Tongue (tissue), 2 donors: ENCODE data around the gene GAS7. TPM values are rescaled to one million over a fixed set of nuclear protein-coding genes. Genes with fewer than 3 reads are reported as not detected.
"Not testable (repeated sequence)": the region's sequence is repeated elsewhere in the genome, so short reads cannot be mapped to it uniquely, and the experiment has no call there.

ENCODE experiments used
- DNase-seq: peaks from one replicate; pipeline ENCODE4 v3.0.0-alpha.2; 2015
- total RNA-seq: library from RNA; depleted of rRNA; stranded (reverse); fragments of >200 nt; gene quantifications from one replicate; pipeline ENCODE4 v1.2.3, GENCODE V29; 2014

The GAS7 gene
- total RNA-seq, 1 donor from 2014 or later: 144 TPM

- DNase-seq: no peak
Observed at GRCh38 chr17:10072086-10072485, 126.3 kb downstream of the GAS7 start.

DNA sequence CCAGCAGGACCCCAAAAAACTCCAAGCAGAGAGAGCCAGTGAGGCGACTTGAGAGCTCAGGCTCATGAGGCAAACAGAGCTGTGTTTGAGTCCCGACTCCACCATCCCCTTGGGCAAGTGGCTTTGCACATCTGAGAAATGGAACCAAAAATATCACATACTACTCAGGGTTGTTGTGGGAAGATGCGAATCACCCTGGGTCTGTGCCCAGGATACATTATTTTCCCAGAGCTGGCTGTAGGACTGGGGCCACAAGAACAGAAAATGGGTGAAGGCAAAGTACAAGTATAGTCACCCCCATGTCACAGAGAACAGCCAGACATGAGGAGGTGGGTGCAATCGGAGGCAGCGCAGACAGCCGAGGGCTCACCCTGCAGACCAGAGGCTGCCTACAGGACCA is 127.3 kb downstream of the GAS7 start:
- DNase-seq: no peak

- no peak for DNase-seq
Observed at GRCh38 chr17:10070690-10071089, 127.7 kb downstream of the GAS7 start.

DNA sequence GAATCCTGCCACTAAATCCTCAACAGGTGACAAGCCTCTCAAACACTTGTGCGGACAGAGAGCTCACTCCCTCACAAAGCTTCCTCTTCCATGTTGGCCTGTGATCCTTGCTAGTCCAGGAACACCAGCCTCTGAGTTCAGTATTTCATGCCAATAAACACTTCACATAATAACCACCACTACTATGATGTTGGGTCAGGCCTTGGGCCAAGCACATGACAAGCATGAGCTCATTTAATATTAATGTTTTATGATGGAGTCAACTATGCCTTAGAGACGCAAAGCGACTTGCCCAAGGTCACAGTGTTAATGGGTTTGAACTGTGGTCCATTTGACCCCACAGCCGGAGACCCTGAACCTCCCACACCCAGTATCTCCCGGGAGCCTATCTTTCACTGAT is 129.1 kb downstream of the GAS7 start:
- no peak for DNase-seq

DNA sequence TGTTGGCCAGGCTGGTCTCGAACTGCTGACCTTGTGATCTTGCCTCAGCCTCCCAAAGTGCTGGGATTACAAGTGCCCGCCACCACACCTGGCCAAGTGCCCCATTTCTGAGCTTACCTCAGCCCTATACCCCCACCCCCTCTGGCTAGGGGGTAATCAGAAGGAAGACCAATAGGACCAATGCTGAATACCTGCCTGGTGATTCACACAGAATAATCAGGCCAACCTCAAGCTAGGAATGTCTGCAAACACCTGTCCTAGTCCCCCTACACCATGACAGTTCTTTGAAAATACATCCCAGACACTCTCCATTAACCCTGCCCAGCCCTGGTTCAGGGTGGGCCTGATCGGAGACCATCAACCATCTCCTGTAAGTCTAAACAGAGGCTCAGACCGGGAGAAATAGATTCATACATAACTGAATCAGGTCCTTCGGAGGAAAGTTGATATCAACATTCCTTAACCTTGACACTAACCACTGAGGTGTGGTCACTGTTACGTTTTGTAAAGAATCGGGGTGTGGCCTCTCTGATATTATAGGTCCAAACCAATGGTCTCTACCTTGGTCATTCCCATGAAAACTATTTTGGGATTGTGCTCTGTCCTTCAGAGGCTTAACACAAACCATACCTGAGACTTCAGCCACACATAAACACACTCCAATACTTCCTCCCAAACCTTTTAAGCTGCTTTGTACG is 130.8 kb downstream of the GAS7 start:
- DNase-seq: no peak

- DNase-seq: no peak
Observed at GRCh38 chr17:10064536-10064935, 133.9 kb downstream of the GAS7 start.

GRCh38 chr17:10063730-10064241 is 134.6 kb downstream of the GAS7 start:
- peak; percentile 67 for DNase-seq

- no peak for DNase-seq
Observed at GRCh38 chr17:10062691-10063385, 135.6 kb downstream of the GAS7 start.

DNA sequence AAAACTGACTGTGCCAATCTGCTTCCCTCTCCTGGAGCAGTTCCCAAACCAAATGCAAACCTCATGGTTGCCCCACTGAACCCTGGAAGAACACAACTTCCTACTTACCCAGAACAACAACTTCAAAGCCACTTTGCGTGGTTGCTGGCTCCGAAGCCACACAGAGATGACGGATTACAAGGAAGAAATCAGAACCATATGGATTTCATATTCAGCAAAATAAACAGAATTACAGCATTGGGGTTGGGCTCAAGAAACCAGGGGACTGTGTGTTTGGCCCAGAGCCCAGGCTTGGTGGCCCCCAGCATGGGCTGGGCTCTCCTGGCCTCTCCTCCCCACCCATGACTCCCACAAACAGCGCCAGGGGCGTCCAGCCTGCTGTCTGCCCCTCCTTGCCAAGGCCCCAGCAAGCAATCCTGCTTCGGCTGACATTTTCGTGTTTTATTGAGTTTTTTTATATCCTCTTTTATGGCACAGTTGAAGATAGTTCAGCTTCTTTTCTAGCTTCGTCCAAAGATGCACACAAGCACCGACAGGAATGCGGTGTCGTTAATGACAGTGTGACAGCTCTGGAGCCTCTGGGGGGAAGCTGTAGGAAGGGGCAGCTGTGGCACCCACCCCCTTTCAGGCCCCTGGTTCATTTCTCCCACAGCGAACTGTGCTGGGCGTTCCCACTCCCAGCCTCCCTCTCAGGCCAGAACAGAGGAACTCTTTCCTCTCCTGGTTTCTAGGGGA is 137.1 kb downstream of the GAS7 start:
- DNase-seq: peak; percentile 80

- no peak for DNase-seq
Observed at GRCh38 chr17:10060526-10060925, 137.9 kb downstream of the GAS7 start.

DNA sequence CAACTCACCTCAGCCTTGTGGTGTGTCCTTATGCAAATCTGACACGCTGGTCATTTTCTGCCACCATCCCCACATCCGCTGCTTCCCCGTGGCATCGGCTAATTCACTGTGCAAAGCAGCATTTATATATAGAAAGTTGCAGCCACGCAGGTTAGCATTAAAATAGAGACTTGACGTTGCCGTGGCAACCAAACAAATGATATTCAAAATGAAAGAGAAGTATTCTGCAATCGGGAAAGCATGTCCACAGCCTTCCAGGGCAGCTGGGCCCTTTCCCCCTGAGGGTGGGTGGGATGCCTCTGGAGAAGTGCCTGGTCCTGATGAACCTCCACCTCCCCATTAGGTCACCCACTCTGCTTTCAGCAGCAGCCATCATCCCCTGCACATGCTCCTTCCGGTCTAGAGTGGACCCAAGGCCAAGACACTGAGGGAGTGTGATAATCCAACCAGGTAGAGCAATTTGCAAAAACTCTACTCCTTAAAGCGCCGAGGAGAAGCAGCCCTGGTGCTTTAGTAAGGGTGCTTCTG is 138.7 kb downstream of the GAS7 start:
- peak; percentile 89 for DNase-seq

GRCh38 chr17:10058921-10059683 is 139.3 kb downstream of the GAS7 start:
- no peak for DNase-seq

GRCh38 chr17:10057466-10057865 is 140.9 kb downstream of the GAS7 start:
- not testable (repeated sequence) for DNase-seq

- peak; percentile 73 for DNase-seq
Observed at GRCh38 chr17:10055262-10055975, 143.0 kb downstream of the GAS7 start.

GRCh38 chr17:10053782-10054540 is 144.4 kb downstream of the GAS7 start:
- DNase-seq: peak; percentile 89

GRCh38 chr17:10052106-10052813 is 146.1 kb downstream of the GAS7 start:
- DNase-seq: no peak

GRCh38 chr17:10051112-10051511 is 147.3 kb downstream of the GAS7 start:
- no peak for DNase-seq

DNA sequence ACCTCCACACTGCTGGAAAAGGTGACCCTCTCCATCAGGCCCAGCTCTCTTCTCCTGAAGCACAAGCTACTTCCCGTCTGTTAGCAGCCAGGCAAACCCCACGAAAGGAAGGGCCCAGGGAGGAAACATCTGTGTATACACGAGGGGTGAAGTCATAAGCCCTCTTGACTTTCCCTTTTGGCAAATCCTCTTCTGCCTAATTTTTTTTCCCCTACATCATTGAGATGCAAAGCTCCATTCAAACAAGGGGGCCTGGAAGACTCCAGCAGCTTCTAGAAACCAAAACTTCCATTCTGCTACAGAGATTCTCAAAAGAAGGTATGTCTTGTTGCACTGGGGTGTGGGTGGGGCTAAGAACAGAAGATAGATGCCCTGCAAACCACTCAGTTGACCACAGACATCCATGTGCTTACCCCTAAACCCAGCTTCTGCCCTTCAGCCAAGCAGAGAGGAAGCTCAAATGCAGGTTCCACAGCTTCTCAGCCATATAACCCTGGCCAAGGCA is 147.8 kb downstream of the GAS7 start:
- peak; percentile 87 for DNase-seq

GRCh38 chr17:10048629-10049350 is 149.6 kb downstream of the GAS7 start:
- no peak for DNase-seq
